Measurements from ENCODE around the gene RBMXL3.

GRCh38 chrX:115173181-115173580 is 16.0 kb upstream of the RBMXL3 start:
- TF ChIP-seq, protein P1, sequence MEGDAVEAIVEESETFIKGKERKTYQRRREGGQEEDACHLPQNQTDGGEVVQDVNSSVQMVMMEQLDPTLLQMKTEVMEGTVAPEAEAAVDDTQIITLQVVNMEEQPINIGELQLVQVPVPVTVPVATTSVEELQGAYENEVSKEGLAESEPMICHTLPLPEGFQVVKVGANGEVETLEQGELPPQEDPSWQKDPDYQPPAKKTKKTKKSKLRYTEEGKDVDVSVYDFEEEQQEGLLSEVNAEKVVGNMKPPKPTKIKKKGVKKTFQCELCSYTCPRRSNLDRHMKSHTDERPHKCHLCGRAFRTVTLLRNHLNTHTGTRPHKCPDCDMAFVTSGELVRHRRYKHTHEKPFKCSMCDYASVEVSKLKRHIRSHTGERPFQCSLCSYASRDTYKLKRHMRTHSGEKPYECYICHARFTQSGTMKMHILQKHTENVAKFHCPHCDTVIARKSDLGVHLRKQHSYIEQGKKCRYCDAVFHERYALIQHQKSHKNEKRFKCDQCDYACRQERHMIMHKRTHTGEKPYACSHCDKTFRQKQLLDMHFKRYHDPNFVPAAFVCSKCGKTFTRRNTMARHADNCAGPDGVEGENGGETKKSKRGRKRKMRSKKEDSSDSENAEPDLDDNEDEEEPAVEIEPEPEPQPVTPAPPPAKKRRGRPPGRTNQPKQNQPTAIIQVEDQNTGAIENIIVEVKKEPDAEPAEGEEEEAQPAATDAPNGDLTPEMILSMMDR (IDR thresholded peaks at IDR 0.05; ENCODE audit: low read depth, low read length), result no peak
- no peak for TF ChIP-seq EZH2phosphoT487 (IDR thresholded peaks at IDR 0.05; ENCODE audit: low read depth)

Data from OCI-LY3 (cell line).